Parathyroid adenoma (tissue), 2 donors: ENCODE data around the gene PTPRD.

Source experiments
- H2AFZ ChIP-seq: fragments of 300-600 bp; sonication (generic); one replicate; pipeline ENCODE4 v1.7.0; 2017; ENCODE audit warnings: antibody characterized with exemption, mild to moderate bottlenecking
- H3K27ac ChIP-seq: fragments of 300-600 bp; sonication (generic); one replicate; pipeline ENCODE4 v1.7.0; 2017
- H3K27me3 ChIP-seq: fragments of 300-600 bp; sonication (generic); one replicate; pipeline ENCODE4 v1.7.0; 2017; ENCODE audit warnings: low read length; ENCODE audit not compliant: control insufficient read depth, insufficient read depth
- H3K36me3 ChIP-seq: fragments of 300-600 bp; sonication (generic); one replicate; pipeline ENCODE4 v1.7.0; 2017; ENCODE audit warnings: low read length; ENCODE audit not compliant: control insufficient read depth, insufficient read depth
- H3K4me1 ChIP-seq: fragments of 300-600 bp; sonication (generic); one replicate; pipeline ENCODE4 v1.7.0; 2017; ENCODE audit warnings: control low read depth
- H3K4me2 ChIP-seq: fragments of 300-600 bp; sonication (generic); one replicate; pipeline ENCODE4 v1.7.0; 2017; ENCODE audit warnings: low read length
- H3K4me3 ChIP-seq: fragments of 300-600 bp; sonication (generic); one replicate; pipeline ENCODE4 v1.7.0; 2017; ENCODE audit warnings: low read depth, low read length
- H3K79me2 ChIP-seq: fragments of 300-600 bp; sonication (generic); one replicate; pipeline ENCODE4 v1.7.0; 2017; ENCODE audit warnings: control low read depth
- H3K9ac ChIP-seq: fragments of 300-600 bp; sonication (generic); one replicate; pipeline ENCODE4 v1.7.0; 2017; ENCODE audit warnings: mild to moderate bottlenecking
- H3K9me3 ChIP-seq: fragments of 300-600 bp; sonication (generic); one replicate; pipeline ENCODE4 v1.7.0; 2017; ENCODE audit warnings: low read length; ENCODE audit not compliant: control insufficient read depth
- TF ChIP-seq, protein P1 (sequence below): fragments of 300-600 bp; sonication (generic); IDR thresholded peaks from one replicate; pipeline ENCODE4 v1.7.0; 2017; ENCODE audit warnings: antibody characterized with exemption, mild to moderate bottlenecking
- donor health status: primary hyperparathyroidism.

Gene PTPRD

DNA sequence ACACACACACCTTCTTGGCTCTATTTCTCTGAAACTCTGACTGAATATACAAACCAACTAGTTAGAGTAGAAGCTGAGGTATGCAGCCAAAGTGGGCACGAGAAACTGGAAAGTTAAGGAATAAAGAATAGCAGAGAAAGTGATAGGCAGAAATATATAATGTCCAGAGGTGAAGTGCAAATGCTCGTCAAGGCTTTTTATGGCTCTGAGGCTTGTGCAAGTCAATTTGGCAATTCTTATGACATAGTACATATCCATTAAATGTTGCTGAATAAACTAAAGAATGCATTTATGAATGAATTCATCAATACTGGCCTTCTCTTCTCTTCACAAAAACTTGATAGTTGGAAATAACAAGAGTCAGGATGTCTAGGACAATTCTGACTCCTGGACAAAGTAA lies 2323.1 kb downstream of the PTPRD start:
- TF ChIP-seq, protein P1, sequence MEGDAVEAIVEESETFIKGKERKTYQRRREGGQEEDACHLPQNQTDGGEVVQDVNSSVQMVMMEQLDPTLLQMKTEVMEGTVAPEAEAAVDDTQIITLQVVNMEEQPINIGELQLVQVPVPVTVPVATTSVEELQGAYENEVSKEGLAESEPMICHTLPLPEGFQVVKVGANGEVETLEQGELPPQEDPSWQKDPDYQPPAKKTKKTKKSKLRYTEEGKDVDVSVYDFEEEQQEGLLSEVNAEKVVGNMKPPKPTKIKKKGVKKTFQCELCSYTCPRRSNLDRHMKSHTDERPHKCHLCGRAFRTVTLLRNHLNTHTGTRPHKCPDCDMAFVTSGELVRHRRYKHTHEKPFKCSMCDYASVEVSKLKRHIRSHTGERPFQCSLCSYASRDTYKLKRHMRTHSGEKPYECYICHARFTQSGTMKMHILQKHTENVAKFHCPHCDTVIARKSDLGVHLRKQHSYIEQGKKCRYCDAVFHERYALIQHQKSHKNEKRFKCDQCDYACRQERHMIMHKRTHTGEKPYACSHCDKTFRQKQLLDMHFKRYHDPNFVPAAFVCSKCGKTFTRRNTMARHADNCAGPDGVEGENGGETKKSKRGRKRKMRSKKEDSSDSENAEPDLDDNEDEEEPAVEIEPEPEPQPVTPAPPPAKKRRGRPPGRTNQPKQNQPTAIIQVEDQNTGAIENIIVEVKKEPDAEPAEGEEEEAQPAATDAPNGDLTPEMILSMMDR = no peak
- H3K4me3 ChIP-seq = no peak overlapping the region

DNA sequence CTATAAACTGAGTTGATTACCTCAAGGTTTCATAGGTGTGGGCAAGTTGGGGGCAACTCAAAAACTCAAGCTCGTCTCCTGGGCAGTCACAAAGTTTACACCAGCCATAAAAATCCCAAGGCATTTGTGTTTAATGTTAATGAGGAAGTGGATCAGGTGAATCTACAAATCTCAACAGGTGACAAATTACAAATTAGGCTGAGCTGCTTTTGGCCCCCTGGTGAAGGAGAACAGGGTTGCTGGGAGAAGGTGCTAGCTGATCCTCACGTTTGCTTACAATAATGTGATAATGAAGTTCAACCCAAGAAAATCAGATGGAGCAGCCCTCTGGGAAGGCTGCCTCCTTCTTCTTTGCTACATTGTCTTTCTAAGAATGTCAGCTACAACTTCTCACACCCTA lies 2324.8 kb downstream of the PTPRD start:
- H3K9ac ChIP-seq = no peak overlapping the region
- H3K36me3 ChIP-seq = no peaks in the 10 kb centered on the region
- no peaks in the 10 kb centered on the region for H3K4me1 ChIP-seq
- no peaks in the 10 kb centered on the region for H3K79me2 ChIP-seq
- TF ChIP-seq, protein P1 = no peak
- H2AFZ ChIP-seq = no peak overlapping the region
- H3K27me3 ChIP-seq = no peaks in the 10 kb centered on the region
- H3K27ac ChIP-seq = no peak overlapping the region
- H3K4me3 ChIP-seq = no peak overlapping the region
- no peaks in the 10 kb centered on the region for H3K9me3 ChIP-seq
- no peak overlapping the region for H3K4me2 ChIP-seq

More for the DNA sequence above, 2323.1 kb downstream of the PTPRD start:
- Histone ChIP-seq H2AFZ (no peak overlapping the region), H3K4me2 (no peak overlapping the region), H3K36me3 (no peaks in the 10 kb centered on the region), H3K9me3 (no peaks in the 10 kb centered on the region), H3K9ac (no peak overlapping the region), H3K79me2 (no peaks in the 10 kb centered on the region), H3K27ac (no peak overlapping the region), H3K4me1 (no peaks in the 10 kb centered on the region), H3K27me3 (no peaks in the 10 kb centered on the region)

DNA sequence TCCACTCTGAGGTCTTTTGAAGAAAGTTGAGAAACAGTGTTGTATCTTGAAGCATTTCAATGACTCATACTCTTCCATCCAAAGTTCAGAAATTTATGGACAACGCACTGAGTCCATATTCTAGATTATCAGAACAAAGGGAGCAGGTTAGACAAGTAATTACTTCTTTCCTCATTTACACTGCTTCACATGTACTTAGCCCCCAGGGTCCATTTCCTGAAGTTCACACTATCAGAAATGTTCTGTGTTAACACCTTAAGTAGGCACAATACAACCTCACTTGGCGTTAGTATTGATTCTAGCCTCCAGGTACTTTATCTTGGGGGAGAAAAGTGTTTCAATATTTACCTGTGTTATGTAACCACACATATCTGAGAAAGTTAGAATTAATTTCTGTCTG lies 2325.3 kb downstream of the PTPRD start:
- Histone ChIP-seq H3K9me3 (no peaks in the 10 kb centered on the region), H3K4me1 (no peaks in the 10 kb centered on the region), H3K27ac (no peak overlapping the region), H3K36me3 (no peaks in the 10 kb centered on the region), H3K9ac (no peak overlapping the region), H3K4me3 (no peak overlapping the region), H2AFZ (no peak overlapping the region), H3K79me2 (no peaks in the 10 kb centered on the region), H3K4me2 (no peak overlapping the region), H3K27me3 (no peaks in the 10 kb centered on the region)
- TF ChIP-seq, protein P1 = no peak

DNA sequence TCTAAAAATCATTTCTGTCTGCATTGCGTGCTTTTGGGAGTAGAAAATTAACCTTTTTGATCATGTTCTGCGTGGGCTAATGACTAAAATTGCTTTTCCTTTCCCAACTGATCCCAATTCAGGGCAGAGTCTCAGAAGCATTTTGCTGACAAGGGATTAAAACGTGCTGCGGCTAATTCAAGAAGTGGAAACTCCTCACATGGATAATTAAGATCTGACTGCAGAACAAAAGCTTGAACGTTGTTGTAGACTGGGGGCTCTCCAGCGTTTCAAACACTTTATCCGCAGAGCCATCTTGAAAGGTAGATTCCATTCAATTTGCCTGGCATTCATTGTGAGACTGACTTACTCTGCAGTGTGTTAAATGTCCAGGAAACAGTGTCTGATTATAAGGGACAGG lies 2327.9 kb downstream of the PTPRD start:
- Histone ChIP-seq H3K79me2 (no peaks in the 10 kb centered on the region), H3K4me3 (no peak overlapping the region), H3K36me3 (no peaks in the 10 kb centered on the region), H3K9me3 (no peaks in the 10 kb centered on the region), H3K27me3 (no peaks in the 10 kb centered on the region), H3K27ac (no peak overlapping the region), H2AFZ (no peak overlapping the region), H3K4me2 (no peak overlapping the region), H3K4me1 (no peaks in the 10 kb centered on the region), H3K9ac (no peak overlapping the region)
- TF ChIP-seq, protein P1 = no peak

DNA sequence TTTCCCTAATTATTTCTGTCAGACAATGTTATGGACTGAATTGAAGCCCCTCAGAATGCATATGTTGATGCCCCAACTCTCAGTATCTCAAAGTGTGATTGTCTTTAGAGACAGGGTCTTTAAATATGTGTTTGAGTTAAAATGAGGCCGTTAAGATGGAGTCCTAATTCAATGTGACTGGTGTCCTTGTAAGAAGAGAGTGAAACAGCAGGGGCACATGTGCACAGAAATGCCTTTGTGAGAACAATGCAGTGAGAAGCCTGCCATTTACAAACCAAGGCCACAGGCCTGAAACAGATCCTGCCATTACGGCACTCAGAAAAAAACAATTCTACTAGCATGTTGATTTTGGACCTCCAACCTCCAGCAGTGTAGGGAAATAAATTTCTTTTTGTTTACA lies 2330.3 kb downstream of the PTPRD start:
- Histone ChIP-seq H3K36me3 (no peaks in the 10 kb centered on the region), H3K4me2 (no peak overlapping the region), H3K4me3 (no peak overlapping the region), H3K27me3 (no peaks in the 10 kb centered on the region), H2AFZ (no peak overlapping the region), H3K27ac (no peak overlapping the region), H3K9me3 (no peaks in the 10 kb centered on the region), H3K9ac (no peak overlapping the region), H3K4me1 (no peaks in the 10 kb centered on the region), H3K79me2 (no peaks in the 10 kb centered on the region)
- TF ChIP-seq, protein P1 = no peak
